ES-I3 (cell line): ENCODE results near the gene LDB2.
A peak's percentile ranks its signal among the peaks of the same experiment; 100 is the strongest.
"Not testable (repeated sequence)": the region's sequence is repeated elsewhere in the genome, so short reads cannot be mapped to it uniquely, and the experiment has no call there.

ENCODE experiments used
- H3K36me3 ChIP-seq: 2 replicates; pipeline ENCODE4 v1.6.1; 2013; ENCODE audit warnings: mild to moderate bottlenecking, low read length, control low read depth, moderate library complexity; ENCODE audit not compliant: insufficient read depth
- H3K4me1 ChIP-seq: 2 replicates; pipeline ENCODE4 v1.6.1; 2013; ENCODE audit warnings: mild to moderate bottlenecking, control low read depth, low read length; ENCODE audit not compliant: insufficient read depth
- H3K9ac ChIP-seq: 2 replicates; pipeline ENCODE4 v1.6.1; 2013; ENCODE audit warnings: low read depth, mild to moderate bottlenecking, low read length, moderate library complexity
- H3K9me3 ChIP-seq: 2 replicates; pipeline ENCODE4 v1.6.1; 2013; ENCODE audit warnings: mild to moderate bottlenecking, low read length, moderate library complexity; ENCODE audit not compliant: control insufficient read depth, insufficient read depth

LDB2 gene

GRCh38 chr4:16897991-16898827 lies at the start of gene LDB2:
Gene LDB2 (minus strand): TSS chr4:16898645.
- Histone ChIP-seq H3K9ac (peak within 1 kb of the TSS; percentile 64), H3K4me1 (peaks cover 35% of the 10 kb centered on the region), H3K9me3 (no peaks in the 10 kb centered on the region), H3K36me3 (no peaks in the 10 kb centered on the region)

DNA sequence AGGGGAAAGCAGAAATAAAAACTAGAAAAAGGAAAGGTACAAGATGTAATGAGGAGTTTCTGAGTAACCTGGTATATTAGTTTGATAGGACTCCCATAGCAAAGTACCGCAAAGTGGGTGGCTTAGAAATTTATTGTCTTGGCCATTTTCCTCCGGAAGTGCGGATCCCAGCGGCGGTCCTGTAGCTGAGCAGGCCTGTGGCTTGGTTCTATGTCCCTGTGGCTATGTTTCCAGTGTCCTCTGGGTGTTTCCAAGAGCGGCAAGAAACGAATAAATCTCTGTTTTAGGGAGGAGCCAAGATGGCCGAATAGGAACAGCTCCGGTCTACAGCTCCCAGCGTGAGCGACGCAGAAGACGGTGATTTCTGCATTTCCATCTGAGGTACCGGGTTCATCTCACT lies 44.0 kb upstream of the LDB2 start:
- Histone ChIP-seq H3K36me3 (no peaks in the 10 kb centered on the region), H3K9ac (no peak overlapping the region), H3K9me3 (no peaks in the 10 kb centered on the region; the same call in 1 of the 2 replicates), H3K4me1 (0 out of 2 replicates have a peak, but pooled peaks cover 3% of the 10 kb centered on the region)

GRCh38 chr4:16939178-16939577 lies 40.7 kb upstream of the LDB2 start:
- Histone ChIP-seq H3K9ac (no peak overlapping the region), H3K36me3 (no peaks in the 10 kb centered on the region), H3K9me3 (no peaks in the 10 kb centered on the region; the same call in 1 of the 2 replicates), H3K4me1 (0 out of 2 replicates have a peak, but pooled peaks cover 3% of the 10 kb centered on the region)

GRCh38 chr4:16938512-16939040 lies 40.1 kb upstream of the LDB2 start:
- Histone ChIP-seq H3K4me1 (peaks cover 5% of the 10 kb centered on the region; the same call in 1 of the 2 replicates), H3K9me3 (no peaks in the 10 kb centered on the region; the same call in 1 of the 2 replicates), H3K9ac (no peak overlapping the region), H3K36me3 (no peaks in the 10 kb centered on the region)

GRCh38 chr4:16931339-16932305 lies 33.2 kb upstream of the LDB2 start:
- Histone ChIP-seq H3K9ac (no peak overlapping the region), H3K9me3 (no peaks in the 10 kb centered on the region), H3K4me1 (peaks cover 30% of the 10 kb centered on the region), H3K36me3 (no peaks in the 10 kb centered on the region)

DNA sequence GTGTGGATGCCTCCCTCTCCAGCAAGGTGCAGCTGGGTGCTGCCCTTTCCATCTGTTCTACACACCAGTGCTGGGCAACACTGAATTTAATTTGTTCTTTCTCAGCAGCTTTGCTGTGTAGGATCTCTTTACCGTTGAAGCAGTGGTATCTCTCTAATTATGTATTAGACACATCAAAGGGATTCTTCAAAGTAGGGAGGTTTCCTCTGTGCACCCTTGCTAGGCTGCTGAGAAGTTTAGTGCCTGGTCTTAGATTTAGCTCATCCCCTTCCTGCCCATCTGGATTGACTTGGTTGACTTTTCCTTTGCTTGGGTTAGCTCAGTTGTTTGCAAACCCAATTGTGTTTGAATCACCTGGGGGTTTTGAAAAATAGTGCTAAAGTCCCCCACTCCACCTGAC lies 27.8 kb upstream of the LDB2 start:
- no peaks in the 10 kb centered on the region for H3K36me3 ChIP-seq
- no peak overlapping the region for H3K9ac ChIP-seq
- H3K4me1 ChIP-seq, result peaks cover 9% of the 10 kb centered on the region
- no peaks in the 10 kb centered on the region for H3K9me3 ChIP-seq

DNA sequence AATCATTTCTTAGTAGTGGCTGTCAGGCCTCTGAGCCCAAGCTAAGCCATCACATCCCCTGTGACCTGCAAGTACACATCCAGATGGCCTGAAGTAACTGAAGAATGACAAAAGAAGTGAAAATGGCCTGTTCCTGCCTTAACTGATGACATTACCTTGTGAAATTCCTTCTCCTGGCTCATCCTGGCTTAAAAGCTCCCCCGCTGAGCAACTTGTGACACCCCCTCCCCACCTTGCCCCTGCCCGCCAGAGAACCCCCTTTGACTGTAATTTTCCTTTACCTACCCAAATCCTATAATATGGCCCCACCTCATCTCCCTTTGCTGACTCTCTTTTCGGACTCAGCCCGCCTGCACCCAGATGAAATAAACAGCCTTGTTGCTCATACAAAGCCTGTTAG lies 20.3 kb upstream of the LDB2 start:
- Histone ChIP-seq H3K4me1 (peaks cover 25% of the 10 kb centered on the region), H3K9ac (peak overlapping the region; percentile 78)
- H3K36me3 ChIP-seq, H3K9me3 ChIP-seq: not testable (repeated sequence)

- Histone ChIP-seq H3K9ac (peak overlapping the region; percentile 46), H3K36me3 (no peaks in the 10 kb centered on the region), H3K4me1 (peaks cover 25% of the 10 kb centered on the region), H3K9me3 (peaks cover 3% of the 10 kb centered on the region; the same call in 1 of the 2 replicates)
These were observed 18.4 kb upstream of the LDB2 start for GRCh38 chr4:16916719-16917337.

- Histone ChIP-seq H3K9me3 (peaks cover 3% of the 10 kb centered on the region; the same call in 1 of the 2 replicates), H3K4me1 (peaks cover 25% of the 10 kb centered on the region), H3K36me3 (no peaks in the 10 kb centered on the region), H3K9ac (no peak overlapping the region)
These were observed 17.6 kb upstream of the LDB2 start for GRCh38 chr4:16916031-16916430.

DNA sequence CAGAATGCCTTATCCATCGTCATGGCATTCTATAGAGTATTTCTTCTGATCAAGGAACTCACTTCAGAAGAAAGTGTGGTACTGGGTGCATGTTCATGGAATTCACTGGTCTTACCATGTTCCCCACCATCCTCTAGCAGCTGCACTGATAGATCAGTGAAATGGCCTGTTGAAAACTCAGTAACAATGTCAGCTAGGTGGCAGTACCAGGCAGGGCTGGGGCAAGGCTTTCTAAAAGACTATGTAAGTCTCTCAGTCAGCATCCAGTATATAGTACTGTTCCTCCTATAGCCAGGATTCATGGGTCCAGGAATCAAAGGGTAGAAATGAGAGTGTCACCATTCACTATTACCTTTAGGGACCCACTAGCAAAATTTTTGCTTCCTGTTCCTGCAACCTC lies 15.8 kb upstream of the LDB2 start:
- no peaks in the 10 kb centered on the region for H3K36me3 ChIP-seq
- no peak overlapping the region for H3K9ac ChIP-seq
- H3K4me1 ChIP-seq, result peaks cover 34% of the 10 kb centered on the region
- H3K9me3 ChIP-seq, result peaks cover 3% of the 10 kb centered on the region; the same call in 1 of the 2 replicates

DNA sequence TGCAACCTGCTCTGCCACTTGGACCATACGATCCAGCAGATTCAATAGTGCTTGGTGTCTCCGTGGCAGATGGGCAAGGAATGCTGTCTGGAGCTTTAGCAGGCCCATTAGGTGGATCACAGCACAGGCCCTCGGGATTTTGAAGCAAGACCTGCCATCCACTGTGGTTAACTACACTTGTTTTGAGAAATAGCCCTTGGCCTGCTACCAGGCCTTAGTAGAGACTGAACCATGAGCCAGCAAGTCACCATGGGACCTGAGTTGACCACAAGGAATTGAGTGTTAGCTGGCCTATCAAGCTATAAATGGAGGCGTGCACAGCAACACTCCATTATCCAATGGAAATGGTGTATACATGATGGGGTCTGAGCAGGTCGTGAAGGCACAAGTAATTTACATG lies 14.5 kb upstream of the LDB2 start:
- Histone ChIP-seq H3K4me1 (peaks cover 39% of the 10 kb centered on the region), H3K9ac (no peak overlapping the region)

GRCh38 chr4:16909281-16909680 lies 10.8 kb upstream of the LDB2 start:
- Histone ChIP-seq H3K36me3 (no peaks in the 10 kb centered on the region), H3K4me1 (peaks cover 20% of the 10 kb centered on the region), H3K9ac (peak overlapping the region; percentile 26; the same call in 1 of the 2 replicates), H3K9me3 (no peaks in the 10 kb centered on the region)

More for the DNA sequence above, 14.5 kb upstream of the LDB2 start:
- no peaks in the 10 kb centered on the region for H3K36me3 ChIP-seq
- peaks cover 3% of the 10 kb centered on the region; the same call in 1 of the 2 replicates for H3K9me3 ChIP-seq

DNA sequence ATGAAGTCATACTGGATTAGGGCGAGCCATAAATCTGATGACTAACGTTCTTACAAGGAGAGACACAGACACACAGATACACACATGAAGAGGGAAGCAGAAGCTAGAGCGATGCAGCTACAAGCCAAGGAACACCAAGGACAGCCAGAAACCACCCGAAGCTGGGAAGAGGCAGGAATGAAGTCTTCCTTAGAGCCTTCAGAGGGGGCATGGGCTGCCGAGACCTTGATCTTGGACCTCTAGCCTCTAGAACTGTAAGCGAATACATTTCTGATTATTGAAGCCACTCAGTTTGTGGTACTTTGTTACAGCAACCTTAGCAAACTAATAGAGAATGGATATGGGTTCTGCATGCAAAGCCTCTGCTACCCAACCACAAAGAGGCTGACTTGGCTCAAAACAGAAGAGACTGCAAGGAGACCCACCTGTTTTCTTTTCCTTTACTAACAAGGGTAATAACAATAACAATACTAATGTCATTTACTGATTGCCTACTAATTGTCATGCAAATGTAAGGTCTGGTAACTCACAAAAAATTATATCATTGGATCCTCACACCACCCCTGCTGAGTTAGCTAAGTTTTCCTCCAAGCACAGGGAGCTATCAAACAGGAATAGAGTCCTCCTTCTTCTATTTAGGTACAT lies 10.1 kb upstream of the LDB2 start:
- Histone ChIP-seq H3K9me3 (no peaks in the 10 kb centered on the region), H3K36me3 (no peaks in the 10 kb centered on the region), H3K9ac (peak overlapping the region; percentile 26; the same call in 1 of the 2 replicates), H3K4me1 (peaks cover 20% of the 10 kb centered on the region)
